Neural progenitor cell (in vitro differentiated cells): ENCODE measurements around the gene UTY.

Experiments
- EZH2 ChIP-seq: fragments of 200-600 bp; sonication (generic); IDR thresholded peaks from 2 replicates; pipeline ENCODE4 v1.6.1; 2017; ENCODE audit warnings: antibody characterized with exemption, mild to moderate bottlenecking, moderate library complexity
- TF ChIP-seq, protein P1 (sequence below): fragments of 200-600 bp; sonication (generic); IDR thresholded peaks from 2 replicates; pipeline ENCODE4 v1.5.1; 2017; ENCODE audit warnings: antibody characterized with exemption, mild to moderate bottlenecking

DNA sequence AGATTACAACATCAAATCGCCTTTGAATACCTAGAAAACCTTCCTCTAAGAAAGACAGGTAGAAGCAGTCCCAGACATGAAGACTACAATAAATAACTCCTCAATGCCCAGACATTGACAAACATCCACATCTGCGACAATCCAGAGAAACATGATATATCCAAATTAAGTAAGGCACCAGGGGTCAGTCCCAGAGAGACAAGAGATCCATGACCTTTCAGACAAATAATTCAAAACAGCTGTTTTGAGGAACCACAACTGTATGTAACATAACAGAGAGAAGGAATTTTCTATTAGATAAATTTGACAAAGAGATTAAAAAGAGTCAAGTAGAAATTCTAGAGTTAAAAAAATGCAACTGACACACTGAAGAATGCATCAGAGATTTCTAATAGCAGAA is 200.3 kb downstream of the UTY start:
- TF ChIP-seq EZH2, result no peak
- TF ChIP-seq, protein P1, sequence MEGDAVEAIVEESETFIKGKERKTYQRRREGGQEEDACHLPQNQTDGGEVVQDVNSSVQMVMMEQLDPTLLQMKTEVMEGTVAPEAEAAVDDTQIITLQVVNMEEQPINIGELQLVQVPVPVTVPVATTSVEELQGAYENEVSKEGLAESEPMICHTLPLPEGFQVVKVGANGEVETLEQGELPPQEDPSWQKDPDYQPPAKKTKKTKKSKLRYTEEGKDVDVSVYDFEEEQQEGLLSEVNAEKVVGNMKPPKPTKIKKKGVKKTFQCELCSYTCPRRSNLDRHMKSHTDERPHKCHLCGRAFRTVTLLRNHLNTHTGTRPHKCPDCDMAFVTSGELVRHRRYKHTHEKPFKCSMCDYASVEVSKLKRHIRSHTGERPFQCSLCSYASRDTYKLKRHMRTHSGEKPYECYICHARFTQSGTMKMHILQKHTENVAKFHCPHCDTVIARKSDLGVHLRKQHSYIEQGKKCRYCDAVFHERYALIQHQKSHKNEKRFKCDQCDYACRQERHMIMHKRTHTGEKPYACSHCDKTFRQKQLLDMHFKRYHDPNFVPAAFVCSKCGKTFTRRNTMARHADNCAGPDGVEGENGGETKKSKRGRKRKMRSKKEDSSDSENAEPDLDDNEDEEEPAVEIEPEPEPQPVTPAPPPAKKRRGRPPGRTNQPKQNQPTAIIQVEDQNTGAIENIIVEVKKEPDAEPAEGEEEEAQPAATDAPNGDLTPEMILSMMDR, result no peak
